ENCODE results near the gene SMCO3.

The SMCO3 gene

GRCh38 chr12:14814014-14814413 lies at the start of gene SMCO3:
SMCO3 (minus strand) TSS chr12:14814182; CDS start chr12:14806680, 7,502 bp downstream.
- no peak for DNase-seq

GRCh38 chr12:14860490-14860889 lies 46.5 kb upstream of the SMCO3 start:
- DNase-seq = no peak

GRCh38 chr12:14858513-14858912 lies 44.5 kb upstream of the SMCO3 start:
- no peak for DNase-seq

GRCh38 chr12:14854586-14855183 lies 40.7 kb upstream of the SMCO3 start:
- DNase-seq = no peak

- DNase-seq = no peak
Measured at GRCh38 chr12:14853961-14854360, 40.0 kb upstream of the SMCO3 start.

- no peak for DNase-seq
Measured at GRCh38 chr12:14852880-14853279, 38.9 kb upstream of the SMCO3 start.

- DNase-seq = no peak
Measured at GRCh38 chr12:14850929-14851663, 37.1 kb upstream of the SMCO3 start.

GRCh38 chr12:14849661-14850060 lies 35.7 kb upstream of the SMCO3 start:
- DNase-seq = peak; percentile 47

GRCh38 chr12:14846876-14847580 lies 33.0 kb upstream of the SMCO3 start:
- DNase-seq = no peak

GRCh38 chr12:14846042-14846587 lies 32.1 kb upstream of the SMCO3 start:
- DNase-seq = no peak

GRCh38 chr12:14845350-14845750 lies 31.4 kb upstream of the SMCO3 start:
- peak; percentile 66 for DNase-seq

GRCh38 chr12:14844401-14844800 lies 30.4 kb upstream of the SMCO3 start:
- DNase-seq = no peak

GRCh38 chr12:14843425-14843887 lies 29.5 kb upstream of the SMCO3 start, which contains the start of gene ART4:
ART4 (minus strand) TSS chr12:14843526; CDS start chr12:14843113, 413 bp downstream.
- no peak for DNase-seq

GRCh38 chr12:14842315-14842714 lies 28.3 kb upstream of the SMCO3 start:
- no peak for DNase-seq

- peak; percentile 61 for DNase-seq
Measured at GRCh38 chr12:14841761-14842160, 27.8 kb upstream of the SMCO3 start.

- no peak for DNase-seq
Measured at GRCh38 chr12:14840616-14841015, 26.6 kb upstream of the SMCO3 start.

GRCh38 chr12:14839262-14839661 lies 25.3 kb upstream of the SMCO3 start:
- DNase-seq = no peak

GRCh38 chr12:14836336-14837210 lies 22.6 kb upstream of the SMCO3 start:
- DNase-seq = peak; percentile 82

GRCh38 chr12:14834509-14834908 lies 20.5 kb upstream of the SMCO3 start:
- DNase-seq = peak; percentile 34

GRCh38 chr12:14833952-14834351 lies 20.0 kb upstream of the SMCO3 start:
- peak; percentile 22 for DNase-seq

GRCh38 chr12:14833336-14833735 lies 19.4 kb upstream of the SMCO3 start:
- DNase-seq = no peak

- no peak for DNase-seq
Measured at GRCh38 chr12:14828892-14829291, 14.9 kb upstream of the SMCO3 start.

Data from fibroblast of upper back skin (primary cell).